Body of pancreas (tissue), 4 donors: Measurements from ENCODE around the gene ATAD3C.

ENCODE experiments used
- POLR2A ChIP-seq, 3 donors: fragments of 450-650 bp; IDR thresholded peaks; one replicate each; pipeline ENCODE4 v1.6.1; 2016; ENCODE audit warnings: antibody characterized with exemption in 3 of 3, mild to moderate bottlenecking in 2 of 3
- TF ChIP-seq, protein P1 (sequence below), 7 experiments: fragments of 450-650 bp in 4 of 7; fragments of 200-600 bp in 3 of 7; sonication (generic) in 3 of 7; IDR thresholded peaks; one replicate each; pipeline ENCODE4 v1.5.1; 2016 to 2019; ENCODE audit warnings: antibody characterized with exemption in 7 of 7

- TF ChIP-seq, protein P1, sequence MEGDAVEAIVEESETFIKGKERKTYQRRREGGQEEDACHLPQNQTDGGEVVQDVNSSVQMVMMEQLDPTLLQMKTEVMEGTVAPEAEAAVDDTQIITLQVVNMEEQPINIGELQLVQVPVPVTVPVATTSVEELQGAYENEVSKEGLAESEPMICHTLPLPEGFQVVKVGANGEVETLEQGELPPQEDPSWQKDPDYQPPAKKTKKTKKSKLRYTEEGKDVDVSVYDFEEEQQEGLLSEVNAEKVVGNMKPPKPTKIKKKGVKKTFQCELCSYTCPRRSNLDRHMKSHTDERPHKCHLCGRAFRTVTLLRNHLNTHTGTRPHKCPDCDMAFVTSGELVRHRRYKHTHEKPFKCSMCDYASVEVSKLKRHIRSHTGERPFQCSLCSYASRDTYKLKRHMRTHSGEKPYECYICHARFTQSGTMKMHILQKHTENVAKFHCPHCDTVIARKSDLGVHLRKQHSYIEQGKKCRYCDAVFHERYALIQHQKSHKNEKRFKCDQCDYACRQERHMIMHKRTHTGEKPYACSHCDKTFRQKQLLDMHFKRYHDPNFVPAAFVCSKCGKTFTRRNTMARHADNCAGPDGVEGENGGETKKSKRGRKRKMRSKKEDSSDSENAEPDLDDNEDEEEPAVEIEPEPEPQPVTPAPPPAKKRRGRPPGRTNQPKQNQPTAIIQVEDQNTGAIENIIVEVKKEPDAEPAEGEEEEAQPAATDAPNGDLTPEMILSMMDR (IDR thresholded peaks at IDR 0.05), result no peak
- TF ChIP-seq POLR2A (IDR thresholded peaks at IDR 0.05), result no peak
These were observed 34.2 kb downstream of the ATAD3C start for GRCh38 chr1:1483714-1484113.
